Activated naive CD4-positive, alpha-beta T cell (primary cell): ENCODE data around the gene CHRNB2.
A peak's percentile ranks its signal among the peaks of the same experiment; 100 is the strongest.

ENCODE experiments used
- DNase-seq, 4 experiments: peaks; one replicate each; lab custom pipeline; 2025; lab: John Stamatoyannopoulos, UW

CHRNB2 gene

DNA sequence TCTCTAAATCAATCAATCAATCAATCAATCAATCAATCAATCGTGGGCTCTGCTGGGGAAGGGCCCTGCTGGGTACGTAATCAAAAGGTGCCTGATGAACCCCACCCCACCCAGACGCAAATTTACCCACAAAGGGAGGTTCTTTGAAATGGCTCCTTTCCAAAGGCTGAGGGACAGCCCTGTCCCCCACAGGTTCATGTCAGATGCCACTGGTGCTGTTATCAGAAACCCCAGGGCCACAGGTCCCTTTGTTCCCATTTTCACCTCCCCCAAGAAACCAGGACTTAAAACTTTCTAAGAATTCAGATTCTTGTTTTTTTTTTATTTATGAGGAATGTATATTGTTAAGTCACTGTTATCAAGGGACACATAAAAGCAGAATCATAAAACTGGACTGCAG, 14.2 kb downstream of the CHRNB2 start:
- DNase-seq = no peak

DNA sequence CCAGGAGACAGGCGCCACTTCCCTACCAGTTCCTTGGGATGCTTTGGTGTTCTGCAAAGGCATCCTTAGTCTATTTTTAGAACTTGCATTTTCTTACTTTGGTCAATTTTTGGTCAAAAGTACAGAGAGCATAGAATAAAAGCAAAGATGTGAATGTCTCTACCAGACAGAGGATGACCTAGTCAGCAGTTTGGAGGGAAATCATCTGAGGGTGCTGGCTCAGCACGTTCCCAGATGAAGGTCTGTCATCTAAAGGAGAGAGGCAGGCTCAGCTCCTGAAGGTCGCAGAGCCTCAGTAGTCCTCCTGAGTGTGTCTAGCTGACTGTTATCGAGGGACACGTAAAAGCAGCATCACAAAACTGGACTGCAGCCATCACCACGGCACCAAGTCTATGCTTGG, 15.3 kb downstream of the CHRNB2 start:
- DNase-seq = no peak

DNA sequence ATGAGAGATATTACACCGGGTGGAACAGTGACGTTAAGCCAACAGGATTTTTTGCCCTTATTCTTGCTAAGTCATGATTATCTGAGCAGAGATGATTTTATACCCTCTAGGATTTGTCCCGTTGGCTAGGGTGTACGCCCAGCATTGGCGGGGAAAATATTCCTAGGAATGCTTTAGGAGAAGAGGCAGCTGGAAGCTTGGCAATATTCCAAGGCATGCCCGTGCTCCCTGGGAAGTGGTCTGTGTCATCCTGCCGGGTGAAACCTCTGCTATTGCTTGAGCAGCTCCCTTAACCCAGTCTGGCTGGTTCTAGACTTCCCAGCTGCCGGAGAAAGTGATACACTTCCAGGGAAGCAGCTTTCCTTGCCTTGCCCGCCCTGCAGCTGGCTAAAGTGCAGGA, 16.2 kb downstream of the CHRNB2 start:
- no peak for DNase-seq

- no peak for DNase-seq
Measured at GRCh38 chr1:154584267-154584994, 16.9 kb downstream of the CHRNB2 start.

GRCh38 chr1:154586231-154586630, 18.7 kb downstream of the CHRNB2 start:
- no peak for DNase-seq

DNA sequence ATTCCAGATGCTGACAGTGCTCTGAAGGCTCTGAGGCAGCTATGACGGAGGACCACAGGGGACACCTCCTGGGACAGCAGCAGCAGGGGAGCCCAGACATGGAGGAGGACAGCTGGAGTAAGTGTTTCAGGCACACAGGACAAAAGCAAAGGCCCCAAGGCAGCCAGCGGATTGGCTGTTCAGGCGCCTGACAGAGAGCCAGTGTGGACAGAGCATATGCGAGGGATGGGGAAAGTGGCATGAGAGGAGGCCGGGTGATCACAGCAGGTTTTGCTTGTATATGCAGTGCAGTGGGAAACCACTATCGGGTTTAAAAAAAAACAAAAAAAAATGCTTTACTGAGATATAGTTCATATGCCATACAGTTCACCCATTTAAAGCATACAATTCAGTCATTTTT, 19.1 kb downstream of the CHRNB2 start:
- DNase-seq = no peak

DNA sequence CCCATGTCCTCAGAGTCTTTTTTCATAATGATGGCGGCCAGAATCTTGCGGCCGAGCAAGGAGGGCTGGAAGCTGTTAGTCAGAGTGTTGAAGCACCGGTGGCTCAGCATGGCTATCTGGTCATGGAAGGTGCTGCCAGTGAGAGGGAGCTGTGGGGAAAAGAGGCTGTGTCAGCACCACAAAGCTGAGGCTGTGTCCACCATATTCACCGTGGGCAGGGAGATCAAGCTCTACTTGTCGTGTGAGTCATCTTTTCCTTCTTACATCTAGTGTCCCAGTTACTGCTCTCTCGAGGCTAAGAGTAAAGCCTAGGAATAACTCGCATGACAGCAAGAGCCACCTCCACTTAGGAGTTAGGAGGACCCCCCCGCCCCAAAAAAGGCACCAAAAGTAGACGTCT, 22.2 kb downstream of the CHRNB2 start:
- no peak for DNase-seq

GRCh38 chr1:154590756-154591155, 23.2 kb downstream of the CHRNB2 start:
- DNase-seq = no peak

DNA sequence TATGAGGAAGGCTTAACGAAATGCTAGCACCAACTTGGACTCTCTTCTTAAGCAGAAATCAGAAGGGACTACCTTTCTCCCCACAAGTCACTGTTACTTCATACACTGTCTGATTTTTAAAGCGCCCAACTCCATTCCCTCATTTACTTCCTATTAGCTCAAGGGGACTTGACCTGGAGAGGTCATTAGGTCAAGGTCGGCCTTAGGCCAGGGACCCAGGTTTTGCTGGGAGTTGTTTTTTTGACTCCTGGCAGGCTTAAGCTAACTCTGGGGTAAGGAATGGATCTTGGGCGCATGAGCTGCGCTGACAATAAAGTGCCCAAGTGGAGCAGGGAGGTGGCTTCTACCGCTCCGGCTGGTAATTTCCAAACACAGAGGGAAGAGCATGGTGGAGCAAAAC, 23.6 kb downstream of the CHRNB2 start:
- DNase-seq = no peak

DNA sequence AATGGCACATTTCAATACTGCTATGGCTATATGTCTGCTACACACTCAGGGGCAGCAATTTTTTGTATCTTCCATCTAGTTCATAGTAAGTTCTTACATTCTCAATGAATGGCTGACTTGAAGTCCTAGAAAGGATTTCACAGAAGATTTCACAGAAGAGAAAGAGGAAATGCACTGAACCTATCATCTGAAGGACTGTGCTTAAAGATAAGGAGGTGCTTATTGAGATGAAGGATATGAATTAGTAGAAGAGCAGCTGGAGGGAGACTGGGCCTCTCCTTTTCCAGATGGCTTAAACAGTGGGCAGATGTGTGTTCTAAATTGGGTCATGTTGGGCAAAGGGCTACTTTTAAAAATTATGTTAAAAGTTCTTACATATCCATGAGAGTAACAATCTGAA, 25.8 kb downstream of the CHRNB2 start:
- DNase-seq = no peak

- no peak for DNase-seq
Measured at GRCh38 chr1:154594811-154595210, 27.2 kb downstream of the CHRNB2 start.

GRCh38 chr1:154595621-154596020, 28.0 kb downstream of the CHRNB2 start:
- DNase-seq = no peak

DNA sequence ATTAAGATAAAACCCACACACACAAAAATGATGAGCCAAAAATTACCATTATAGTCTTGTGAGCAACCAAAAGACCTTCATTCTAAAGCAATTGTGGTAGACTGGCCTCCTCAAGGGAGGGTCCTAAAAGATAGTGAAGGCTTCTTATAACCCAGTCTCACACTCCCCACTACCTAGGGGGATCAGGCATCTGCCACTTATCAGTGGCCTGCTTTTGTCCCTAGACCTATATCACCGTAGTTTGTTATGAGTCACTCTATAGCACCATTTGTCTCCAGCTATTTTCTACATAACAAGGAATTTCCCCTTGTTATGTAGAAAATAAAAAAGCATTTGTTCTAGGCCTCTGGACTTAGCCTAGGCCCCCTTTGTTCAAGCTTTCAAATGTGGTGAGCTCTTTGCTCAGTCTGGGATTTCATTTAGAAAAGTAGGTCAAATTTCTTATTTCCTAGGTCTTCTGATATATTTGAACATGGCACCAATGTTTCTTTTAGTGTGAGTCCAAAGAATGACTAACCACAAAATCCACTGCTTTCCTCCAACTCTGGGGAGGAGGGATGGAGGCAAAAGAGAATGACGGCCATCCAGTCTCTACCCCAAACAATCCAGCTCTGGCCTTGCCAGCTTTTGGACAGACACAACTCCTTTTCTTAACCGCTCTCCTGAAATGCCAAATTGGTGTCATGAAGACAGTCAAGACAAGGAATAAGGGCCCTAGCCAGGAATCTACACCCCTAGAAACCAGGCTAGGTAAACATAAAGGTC, 31.5 kb downstream of the CHRNB2 start:
- DNase-seq = no peak

DNA sequence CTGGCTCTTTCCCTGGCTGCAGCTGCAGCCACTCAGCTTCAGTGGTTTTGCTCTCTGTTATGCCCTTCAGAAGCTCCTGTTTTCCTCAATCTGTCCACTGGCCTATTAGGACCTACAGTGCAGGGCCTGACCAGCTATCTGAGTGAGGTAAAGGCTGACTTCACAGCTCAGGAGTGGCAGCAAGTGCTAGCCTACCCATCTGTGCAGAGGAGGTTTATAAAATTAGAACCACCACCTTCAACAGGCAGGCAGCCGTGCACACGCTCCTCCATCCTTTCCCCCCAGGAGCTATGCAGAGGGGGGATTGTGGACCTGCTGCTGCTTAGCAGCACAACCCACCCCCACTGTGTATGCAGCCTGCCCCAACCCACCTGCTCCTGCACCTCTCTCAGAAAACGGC, 32.1 kb downstream of the CHRNB2 start:
- no peak for DNase-seq

DNA sequence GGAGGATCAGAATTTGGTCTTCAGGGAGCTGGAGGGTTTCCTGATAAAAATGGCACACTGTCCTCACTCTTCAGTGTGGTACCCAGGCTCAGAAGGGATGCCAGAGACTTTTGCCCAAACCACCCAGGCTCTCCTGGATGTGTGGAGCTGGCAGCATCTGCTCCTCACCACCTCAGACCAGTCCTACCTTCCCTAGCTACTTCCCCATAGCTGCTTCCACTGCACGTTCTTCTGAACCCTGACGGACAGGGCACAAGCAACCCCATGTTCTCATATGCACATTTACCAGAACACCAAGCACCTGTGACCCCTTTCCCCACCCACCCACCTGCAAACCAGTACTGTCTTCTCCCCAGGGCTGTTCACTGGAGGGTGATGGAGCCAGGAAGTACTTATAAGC, 35.7 kb downstream of the CHRNB2 start:
- DNase-seq = no peak

DNA sequence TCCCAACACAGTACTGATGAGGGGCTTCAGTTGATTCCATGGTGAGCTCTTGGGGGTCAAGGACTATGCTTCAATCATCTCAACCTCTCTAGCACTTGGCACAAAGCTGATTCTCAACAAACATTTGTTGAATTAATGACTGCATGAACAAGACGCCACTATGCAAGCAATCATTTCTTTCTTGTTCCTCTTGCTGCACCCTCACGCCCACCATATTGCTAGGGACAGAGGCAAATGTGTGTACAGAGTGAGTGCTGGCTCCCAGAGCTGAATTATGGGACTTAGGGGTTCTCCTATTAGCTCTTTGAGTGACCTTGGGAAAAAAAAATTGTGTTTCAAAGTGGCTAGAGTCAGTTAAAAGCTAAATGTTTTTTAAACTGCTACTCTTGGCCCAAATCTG, 38.0 kb downstream of the CHRNB2 start:
- DNase-seq = no peak

DNA sequence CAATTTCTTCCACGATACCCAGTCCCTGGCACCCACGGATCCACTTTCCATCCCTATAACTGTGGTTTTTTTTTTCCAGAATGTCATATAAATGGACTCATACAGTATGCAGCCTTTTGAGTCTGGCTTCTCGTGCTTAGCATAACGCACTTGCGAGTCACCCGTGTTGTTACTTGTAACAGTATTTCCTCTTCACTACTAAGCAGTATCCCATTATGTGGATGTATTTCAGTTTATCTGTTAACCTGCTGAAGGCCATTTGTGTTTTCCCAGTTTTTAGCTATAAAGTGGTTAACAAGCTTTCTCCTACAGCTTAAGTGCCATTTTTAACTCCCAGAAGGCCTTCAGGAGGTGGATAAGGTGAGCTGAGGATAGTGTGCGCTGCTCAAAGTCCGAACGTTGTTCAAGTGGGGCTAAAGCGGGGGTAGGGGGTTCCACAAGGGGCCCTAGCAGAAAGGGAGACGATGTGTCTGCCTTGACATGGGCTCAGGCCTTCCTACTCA, 39.6 kb downstream of the CHRNB2 start:
- DNase-seq = no peak

- DNase-seq = peak; percentile 59 to 81 (median 74)
Measured at GRCh38 chr1:154607609-154608396, 40.2 kb downstream of the CHRNB2 start, which contains the start of gene ADAR. TSS of gene ADAR (minus strand) at chr1:154608186. CDS start at chr1:154608006, 180 bp downstream.

DNA sequence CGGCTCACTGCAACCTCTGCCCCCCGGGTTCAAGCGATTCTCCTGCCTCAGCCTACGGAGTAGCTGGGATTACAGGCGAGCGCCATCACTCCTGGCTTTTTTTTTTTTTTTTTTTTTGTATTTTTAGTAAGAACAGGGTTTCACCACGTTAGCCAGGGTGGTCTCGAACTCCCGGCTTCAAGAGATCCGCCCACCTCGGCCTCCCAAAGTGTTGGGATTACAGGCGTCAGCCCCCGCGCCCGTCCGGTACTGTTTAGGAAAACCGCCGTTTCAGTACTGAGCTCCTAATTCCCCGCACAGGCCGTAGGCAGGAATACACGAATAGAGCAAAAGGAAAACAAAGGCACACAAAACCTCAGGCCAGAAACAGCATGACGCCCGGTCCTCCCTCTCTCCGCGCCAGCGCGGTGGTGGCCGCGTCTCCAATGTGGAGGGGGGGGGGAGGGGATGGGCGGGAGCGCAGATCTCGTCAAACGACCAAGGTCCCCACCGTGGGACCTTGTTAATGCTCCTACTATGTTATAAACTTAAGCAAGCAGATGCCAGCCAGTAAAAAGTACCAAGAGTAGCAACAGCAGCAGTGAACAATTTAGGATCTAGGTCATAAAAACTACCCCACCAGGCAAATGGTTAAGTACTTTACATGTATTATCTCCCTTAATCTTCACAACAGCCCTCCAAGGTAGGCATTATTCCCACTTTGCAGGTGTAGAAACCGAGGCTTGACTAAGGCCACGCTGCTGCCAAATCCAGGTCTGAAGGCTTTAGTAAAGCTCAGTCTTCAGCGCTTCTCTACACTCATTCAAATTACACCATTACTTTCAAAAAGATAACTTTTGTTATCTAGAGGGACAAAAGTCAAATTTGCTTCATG, 41.1 kb downstream of the CHRNB2 start:
- DNase-seq = peak in 2 of 4 experiments; percentile 27 to 34

- peak in 2 of 4 experiments; percentile 17 to 33 for DNase-seq
Measured at GRCh38 chr1:154609398-154610380, 42.1 kb downstream of the CHRNB2 start.
